GM21825 (cell line): ENCODE data around the gene PCA3.

Experiments used
- ATAC-seq: cut with Tn5 transposase; IDR thresholded peaks from one replicate; pipeline ENCODE4 v1.9.1; 2021; ENCODE audit warnings: mild to moderate bottlenecking, moderate library complexity; ENCODE audit not compliant: unreplicated experiment

The PCA3 gene

DNA sequence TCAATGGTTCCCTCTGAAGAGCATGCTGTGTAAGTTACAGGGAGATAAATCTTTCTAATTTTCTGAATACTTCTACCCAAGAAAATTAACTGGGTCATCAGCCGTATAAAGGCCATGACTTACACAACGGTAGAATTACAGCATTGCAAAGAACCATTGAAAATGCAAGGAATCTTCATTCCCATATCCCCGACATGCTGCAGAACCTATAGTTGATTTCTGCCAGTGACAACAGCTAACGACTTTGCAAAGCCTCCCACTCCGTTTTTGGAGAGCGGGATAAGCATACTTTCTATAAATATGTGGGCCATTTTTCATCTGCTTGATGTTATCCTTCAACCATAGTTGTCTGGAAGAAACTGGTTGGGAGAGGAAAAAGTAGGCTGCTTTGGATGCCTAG, 56.2 kb downstream of the PCA3 start:
- no peak for ATAC-seq

DNA sequence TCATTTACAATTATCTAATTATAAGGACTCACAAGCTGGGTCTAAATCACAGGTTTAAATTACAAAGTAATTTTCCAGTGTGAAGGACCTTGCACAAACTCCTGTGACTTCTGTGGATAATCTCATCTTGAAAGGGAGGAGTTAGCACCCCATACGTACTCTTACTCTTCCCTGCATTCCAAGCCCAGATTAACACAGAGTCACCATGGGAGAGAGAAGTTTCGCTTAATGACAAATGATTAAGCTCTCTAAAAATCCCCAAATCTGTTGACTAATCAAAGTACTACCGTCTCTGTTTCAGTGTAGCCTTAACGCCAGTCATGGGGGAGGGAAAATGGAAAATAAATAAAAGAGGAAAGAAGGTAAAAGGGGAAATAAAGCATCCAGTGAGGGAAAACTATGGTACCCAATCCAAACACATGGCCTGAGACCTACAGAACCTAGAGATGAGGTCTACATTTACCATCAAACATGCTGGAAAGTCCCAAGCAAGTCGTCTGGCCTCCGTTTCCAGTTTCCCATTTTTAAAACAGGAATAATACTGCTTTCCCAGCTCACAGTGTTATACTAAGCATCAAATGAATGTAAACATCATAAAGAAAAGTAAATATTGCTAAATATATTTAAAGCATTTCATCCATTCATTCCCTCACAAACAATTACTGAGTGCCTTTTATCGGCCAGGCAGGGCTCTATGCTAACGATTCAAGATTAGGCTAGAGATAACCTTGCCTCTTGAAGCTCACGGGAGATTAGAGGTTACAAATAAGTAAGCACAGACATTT, 63.2 kb downstream of the PCA3 start:
- ATAC-seq = no peak

DNA sequence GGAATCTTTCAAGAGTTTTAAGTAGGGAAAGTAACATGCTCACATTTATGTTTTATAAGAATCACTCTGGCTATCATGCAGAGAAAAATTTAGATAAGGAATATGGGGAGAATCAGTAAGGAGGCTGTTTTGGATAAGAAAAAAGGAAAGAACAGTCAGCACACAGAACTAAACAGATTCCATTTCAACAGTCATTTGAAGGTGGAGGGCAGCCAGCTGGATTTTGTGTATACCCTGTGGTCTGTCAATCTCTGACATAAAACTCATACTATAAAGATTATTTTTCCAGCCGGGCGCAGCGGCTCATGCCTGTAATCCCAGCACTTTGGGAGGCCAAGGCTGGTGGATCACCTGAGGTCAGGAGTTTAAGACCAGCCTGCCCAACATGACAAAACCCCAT, 64.2 kb downstream of the PCA3 start:
- no peak for ATAC-seq

DNA sequence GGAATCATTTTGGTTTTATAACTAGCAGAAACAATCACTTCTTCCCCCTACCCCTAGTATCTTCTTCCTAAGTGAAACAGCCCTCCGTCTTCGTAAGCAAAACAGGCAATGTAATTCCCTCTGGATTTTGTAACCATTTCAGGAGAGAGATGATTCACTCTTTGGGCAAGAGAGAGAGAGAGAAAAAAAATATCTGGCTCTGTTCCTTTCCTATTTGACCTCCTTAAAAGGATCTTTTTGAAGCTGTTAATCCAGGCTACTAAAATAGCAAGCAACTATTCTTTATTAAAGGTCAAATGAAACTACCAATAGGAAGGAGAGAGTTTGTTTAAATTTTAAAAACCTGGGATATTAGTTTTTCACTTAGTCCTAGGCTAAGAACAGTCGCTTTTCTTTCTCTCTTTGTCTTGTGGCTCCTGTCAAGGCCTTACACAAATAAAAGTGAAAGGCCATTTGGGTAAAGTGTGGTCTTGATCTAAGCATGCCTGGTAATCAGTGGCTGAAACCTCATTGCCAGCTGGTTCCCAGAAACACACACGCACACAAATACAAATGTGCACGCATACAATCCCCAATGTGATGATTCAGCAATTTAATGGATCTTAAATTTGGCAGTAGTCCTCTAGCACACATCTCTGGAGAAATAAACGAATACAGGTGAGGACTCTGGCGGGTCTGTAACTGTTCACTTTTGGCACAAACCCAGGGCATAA, 71.5 kb downstream of the PCA3 start:
- no peak for ATAC-seq
